Measurements from ENCODE around the gene COMMD2.

- TF ChIP-seq, protein P1, sequence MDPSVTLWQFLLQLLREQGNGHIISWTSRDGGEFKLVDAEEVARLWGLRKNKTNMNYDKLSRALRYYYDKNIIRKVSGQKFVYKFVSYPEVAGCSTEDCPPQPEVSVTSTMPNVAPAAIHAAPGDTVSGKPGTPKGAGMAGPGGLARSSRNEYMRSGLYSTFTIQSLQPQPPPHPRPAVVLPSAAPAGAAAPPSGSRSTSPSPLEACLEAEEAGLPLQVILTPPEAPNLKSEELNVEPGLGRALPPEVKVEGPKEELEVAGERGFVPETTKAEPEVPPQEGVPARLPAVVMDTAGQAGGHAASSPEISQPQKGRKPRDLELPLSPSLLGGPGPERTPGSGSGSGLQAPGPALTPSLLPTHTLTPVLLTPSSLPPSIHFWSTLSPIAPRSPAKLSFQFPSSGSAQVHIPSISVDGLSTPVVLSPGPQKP (IDR thresholded peaks at IDR 0.05; ENCODE audit: borderline replicate concordance, low read depth, low read length), result no peak
- no peak for TF ChIP-seq CTCF (conservative IDR thresholded peaks at IDR 0.05; ENCODE audit: low read depth, low read length)
- TF ChIP-seq POLR2A (IDR thresholded peaks at IDR 0.05; ENCODE audit: low read depth, low read length), result no peak
- TF ChIP-seq BHLHE40 (IDR thresholded peaks at IDR 0.05; ENCODE audit: low read depth, low read length), result no peak
- no peak for TF ChIP-seq MAZ (IDR thresholded peaks at IDR 0.05; ENCODE audit: borderline replicate concordance, low read depth, low read length)
- no peak for TF ChIP-seq CEBPB (IDR thresholded peaks at IDR 0.05; ENCODE audit: low read depth, low read length)
- TF ChIP-seq RAD21 (IDR thresholded peaks at IDR 0.05; ENCODE audit: low read length), result no peak
- no peak for TF ChIP-seq NFE2L2 (IDR thresholded peaks at IDR 0.05; ENCODE audit: low read depth, low read length)
- no peak for TF ChIP-seq CHD1 (IDR thresholded peaks at IDR 0.05; ENCODE audit: low read depth, low read length)
- no peak for TF ChIP-seq MXI1 (IDR thresholded peaks at IDR 0.05; ENCODE audit: borderline replicate concordance, low read depth, low read length)
- TF ChIP-seq FOS (IDR thresholded peaks at IDR 0.05; ENCODE audit: low read depth, low read length), result no peak
- no peak for TF ChIP-seq RFX5 (IDR thresholded peaks at IDR 0.05; ENCODE audit: low read depth, low read length)
- no peak for TF ChIP-seq SMC3 (IDR thresholded peaks at IDR 0.05; ENCODE audit: low read depth, low read length)
Observed at GRCh38 chr3:149801639-149802038, 49.4 kb upstream of the COMMD2 start.

Measured in IMR-90 (cell line).